ENCODE measurements around the gene ARHGAP15. TPM values are rescaled to one million over a fixed set of nuclear protein-coding genes. Genes with fewer than 3 reads are reported as not detected.

Gene ARHGAP15
- total RNA-seq, 1 donor from 2014 or later: 0.51 TPM

DNA sequence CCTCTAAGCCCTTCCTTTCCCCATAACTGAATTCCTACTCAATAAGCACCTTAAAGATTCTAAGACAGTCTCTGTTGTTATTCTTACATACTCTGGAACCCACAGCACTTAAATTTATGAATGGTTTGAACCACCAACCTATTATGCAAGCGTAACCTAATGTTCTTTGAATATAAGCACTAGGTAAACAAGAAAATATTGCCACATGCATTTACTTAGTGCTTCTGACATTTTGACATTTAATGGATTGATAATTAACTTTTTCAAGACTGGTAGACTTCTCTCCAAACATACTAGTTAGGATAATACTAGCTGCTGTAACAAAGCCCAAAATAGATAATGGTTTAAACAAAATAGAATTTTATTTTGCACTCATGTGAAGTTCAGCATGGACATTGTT lies 164.8 kb downstream of the ARHGAP15 start:
- no peaks in the 10 kb centered on the region for H3K36me3 Mint-ChIP-seq
- H3K27me3 Mint-ChIP-seq (ENCODE audit: low read depth): no peaks in the 10 kb centered on the region
- H3K4me1 Mint-ChIP-seq: peaks cover 2% of the 10 kb centered on the region
- H3K4me3 Mint-ChIP-seq: no peak overlapping the region
- H3K9me3 Mint-ChIP-seq: no peaks in the 10 kb centered on the region
- no peak overlapping the region for H3K27ac Mint-ChIP-seq
- TF ChIP-seq, protein P1, sequence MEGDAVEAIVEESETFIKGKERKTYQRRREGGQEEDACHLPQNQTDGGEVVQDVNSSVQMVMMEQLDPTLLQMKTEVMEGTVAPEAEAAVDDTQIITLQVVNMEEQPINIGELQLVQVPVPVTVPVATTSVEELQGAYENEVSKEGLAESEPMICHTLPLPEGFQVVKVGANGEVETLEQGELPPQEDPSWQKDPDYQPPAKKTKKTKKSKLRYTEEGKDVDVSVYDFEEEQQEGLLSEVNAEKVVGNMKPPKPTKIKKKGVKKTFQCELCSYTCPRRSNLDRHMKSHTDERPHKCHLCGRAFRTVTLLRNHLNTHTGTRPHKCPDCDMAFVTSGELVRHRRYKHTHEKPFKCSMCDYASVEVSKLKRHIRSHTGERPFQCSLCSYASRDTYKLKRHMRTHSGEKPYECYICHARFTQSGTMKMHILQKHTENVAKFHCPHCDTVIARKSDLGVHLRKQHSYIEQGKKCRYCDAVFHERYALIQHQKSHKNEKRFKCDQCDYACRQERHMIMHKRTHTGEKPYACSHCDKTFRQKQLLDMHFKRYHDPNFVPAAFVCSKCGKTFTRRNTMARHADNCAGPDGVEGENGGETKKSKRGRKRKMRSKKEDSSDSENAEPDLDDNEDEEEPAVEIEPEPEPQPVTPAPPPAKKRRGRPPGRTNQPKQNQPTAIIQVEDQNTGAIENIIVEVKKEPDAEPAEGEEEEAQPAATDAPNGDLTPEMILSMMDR (IDR thresholded peaks at IDR 0.05; ENCODE audit: unreplicated experiment): no peak
- no peak for DNase-seq (ENCODE audit: low spot score in 2 of 2, unreplicated experiment in 2 of 2)

DNA sequence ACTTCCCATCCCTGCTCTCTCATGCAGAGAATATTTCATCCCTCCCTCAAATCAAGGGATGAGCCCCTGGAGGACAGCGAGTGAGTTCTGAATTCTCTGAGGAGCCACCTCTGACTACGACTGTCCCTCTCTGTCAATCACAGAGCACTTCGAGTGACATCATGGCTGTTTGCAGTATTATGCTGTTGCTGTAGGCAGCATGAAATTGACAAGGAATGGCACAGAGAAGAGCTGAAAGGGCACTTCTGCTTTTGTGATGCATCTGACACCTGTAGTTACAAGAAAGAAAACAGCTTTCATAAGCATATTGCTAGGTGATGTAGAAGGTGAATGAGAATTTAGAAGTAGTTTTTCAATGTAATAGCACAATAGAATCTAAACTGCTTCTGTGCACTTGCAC lies 166.9 kb downstream of the ARHGAP15 start:
- peaks cover 2% of the 10 kb centered on the region for H3K4me1 Mint-ChIP-seq
- DNase-seq (ENCODE audit: low spot score in 2 of 2, unreplicated experiment in 2 of 2): no peak
- no peaks in the 10 kb centered on the region for H3K9me3 Mint-ChIP-seq
- H3K27ac Mint-ChIP-seq: no peak overlapping the region
- no peak overlapping the region for H3K4me3 Mint-ChIP-seq
- TF ChIP-seq, protein P1 (IDR thresholded peaks at IDR 0.05; ENCODE audit: unreplicated experiment): no peak
- no peaks in the 10 kb centered on the region for H3K27me3 Mint-ChIP-seq (ENCODE audit: low read depth)
- no peaks in the 10 kb centered on the region for H3K36me3 Mint-ChIP-seq

DNA sequence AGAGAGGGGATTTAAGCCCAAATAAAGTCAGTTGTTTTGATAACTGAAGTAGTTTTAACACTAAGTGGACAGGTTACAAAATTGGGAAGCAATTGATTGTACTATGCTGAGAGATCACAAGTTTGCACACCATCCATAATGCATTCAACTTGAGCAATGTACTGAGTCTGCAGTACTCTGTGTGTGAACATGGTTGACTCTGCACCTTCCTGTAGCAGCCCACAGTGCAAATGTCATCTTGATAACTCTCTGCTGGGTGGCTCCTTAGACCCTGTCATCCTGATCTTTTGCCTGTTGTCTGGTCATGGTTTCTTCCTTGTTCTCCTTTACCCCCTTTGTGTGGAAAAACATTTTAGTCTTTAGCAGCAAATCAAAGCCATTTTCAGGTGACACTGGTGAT lies 168.0 kb downstream of the ARHGAP15 start:
- no peak overlapping the region for H3K4me3 Mint-ChIP-seq
- no peaks in the 10 kb centered on the region for H3K27me3 Mint-ChIP-seq (ENCODE audit: low read depth)
- DNase-seq (ENCODE audit: low spot score in 2 of 2, unreplicated experiment in 2 of 2): no peak
- TF ChIP-seq, protein P1 (IDR thresholded peaks at IDR 0.05; ENCODE audit: unreplicated experiment): no peak
- H3K36me3 Mint-ChIP-seq: no peaks in the 10 kb centered on the region
- no peak overlapping the region for H3K27ac Mint-ChIP-seq
- H3K4me1 Mint-ChIP-seq: peaks cover 2% of the 10 kb centered on the region
- no peaks in the 10 kb centered on the region for H3K9me3 Mint-ChIP-seq

DNA sequence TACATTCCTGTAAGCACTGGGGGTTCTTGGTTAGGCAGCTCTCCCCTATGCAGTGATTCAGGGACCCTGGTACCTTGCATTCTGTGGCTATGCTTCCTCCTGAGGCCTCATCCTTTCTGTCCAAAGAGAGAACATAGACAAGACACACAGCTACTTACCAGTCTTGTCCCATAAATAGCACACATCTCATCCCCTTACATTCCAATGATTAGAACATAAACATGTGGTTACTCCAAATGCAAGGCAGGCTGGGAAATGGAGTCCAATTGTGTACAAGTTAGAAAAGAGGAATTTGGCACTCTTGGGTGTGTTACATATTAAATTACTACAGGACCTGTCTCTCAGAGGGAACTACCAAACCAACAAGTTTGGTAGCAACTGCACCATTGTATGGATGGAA lies 171.3 kb downstream of the ARHGAP15 start:
- no peak for DNase-seq (ENCODE audit: low spot score in 2 of 2, unreplicated experiment in 2 of 2)
- H3K4me3 Mint-ChIP-seq: no peak overlapping the region
- no peaks in the 10 kb centered on the region for H3K27me3 Mint-ChIP-seq (ENCODE audit: low read depth)
- no peaks in the 10 kb centered on the region for H3K36me3 Mint-ChIP-seq
- no peaks in the 10 kb centered on the region for H3K4me1 Mint-ChIP-seq
- TF ChIP-seq, protein P1 (IDR thresholded peaks at IDR 0.05; ENCODE audit: unreplicated experiment): no peak
- H3K9me3 Mint-ChIP-seq: no peaks in the 10 kb centered on the region
- H3K27ac Mint-ChIP-seq: no peak overlapping the region

DNA sequence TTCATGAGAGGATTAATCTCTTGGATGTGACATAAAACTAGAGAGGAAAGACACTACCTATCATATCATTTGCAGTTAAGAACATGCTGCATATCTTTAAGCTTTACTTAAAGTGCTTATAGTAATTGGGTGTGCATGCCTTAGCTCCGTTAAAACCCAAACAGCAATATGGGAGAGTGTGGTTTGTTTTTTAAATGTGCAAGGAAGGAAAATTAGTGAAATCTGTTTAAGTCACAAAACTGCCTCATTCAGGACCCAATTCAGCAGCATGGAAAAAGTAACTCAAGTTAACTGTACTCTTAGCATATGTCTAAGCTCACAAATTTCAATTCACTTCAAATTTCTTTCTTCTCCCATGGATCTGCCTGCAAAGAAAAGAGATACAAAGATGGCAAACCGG lies 182.2 kb downstream of the ARHGAP15 start:
- Mint-ChIP-seq H3K27ac (no peak overlapping the region), H3K4me1 (peaks cover 15% of the 10 kb centered on the region), H3K27me3 (ENCODE audit: low read depth) (peaks cover 3% of the 10 kb centered on the region), H3K9me3 (no peaks in the 10 kb centered on the region), H3K36me3 (no peaks in the 10 kb centered on the region), H3K4me3 (no peak overlapping the region)
- TF ChIP-seq, protein P1 (IDR thresholded peaks at IDR 0.05; ENCODE audit: unreplicated experiment): no peak
- DNase-seq (ENCODE audit: low spot score in 2 of 2, unreplicated experiment in 2 of 2): no peak

- H3K27ac Mint-ChIP-seq: no peak overlapping the region
- DNase-seq (ENCODE audit: low spot score in 2 of 2, unreplicated experiment in 2 of 2): no peak
- TF ChIP-seq, protein P1 (IDR thresholded peaks at IDR 0.05; ENCODE audit: unreplicated experiment): no peak
- no peaks in the 10 kb centered on the region for H3K9me3 Mint-ChIP-seq
- H3K36me3 Mint-ChIP-seq: no peaks in the 10 kb centered on the region
- H3K4me3 Mint-ChIP-seq: no peak overlapping the region
- H3K27me3 Mint-ChIP-seq (ENCODE audit: low read depth): no peaks in the 10 kb centered on the region
- peaks cover 15% of the 10 kb centered on the region for H3K4me1 Mint-ChIP-seq
Observed at GRCh38 chr2:143312441-143312840, 183.2 kb downstream of the ARHGAP15 start.

Data from mesothelial cell of epicardium (in vitro differentiated cells).